ENCODE results near the gene KIAA1191.

The KIAA1191 gene

DNA sequence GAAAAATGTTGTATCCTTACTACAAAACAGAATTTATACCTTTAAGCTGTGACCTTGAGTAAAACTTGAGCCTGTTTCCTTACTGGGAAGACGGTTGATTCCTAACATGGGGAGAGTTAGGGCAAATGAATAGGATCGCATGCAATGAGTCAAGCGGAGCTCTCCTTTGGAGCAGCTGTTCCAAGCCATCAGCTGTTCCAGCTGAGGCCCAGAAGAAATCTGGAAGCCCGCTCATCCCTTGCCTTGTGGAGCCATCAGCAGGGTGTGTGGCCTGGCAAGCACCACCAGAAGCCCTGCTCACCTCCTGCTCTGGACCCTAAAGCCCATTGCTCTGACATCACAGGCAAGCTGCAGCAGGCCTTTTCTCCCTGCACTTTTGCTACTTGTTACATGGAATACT is 8.0 kb downstream of the KIAA1191 start:
- DNase-seq (ENCODE audit: insufficient read length, low spot score) = no peak
- TF ChIP-seq SPI1 (IDR thresholded peaks at IDR 0.05; ENCODE audit: low read depth, low read length) (no peak), POLR2AphosphoS5 (IDR thresholded peaks at IDR 0.05; ENCODE audit: low read depth, low read length) (no peak)
- FAIRE-seq = no peak

DNA sequence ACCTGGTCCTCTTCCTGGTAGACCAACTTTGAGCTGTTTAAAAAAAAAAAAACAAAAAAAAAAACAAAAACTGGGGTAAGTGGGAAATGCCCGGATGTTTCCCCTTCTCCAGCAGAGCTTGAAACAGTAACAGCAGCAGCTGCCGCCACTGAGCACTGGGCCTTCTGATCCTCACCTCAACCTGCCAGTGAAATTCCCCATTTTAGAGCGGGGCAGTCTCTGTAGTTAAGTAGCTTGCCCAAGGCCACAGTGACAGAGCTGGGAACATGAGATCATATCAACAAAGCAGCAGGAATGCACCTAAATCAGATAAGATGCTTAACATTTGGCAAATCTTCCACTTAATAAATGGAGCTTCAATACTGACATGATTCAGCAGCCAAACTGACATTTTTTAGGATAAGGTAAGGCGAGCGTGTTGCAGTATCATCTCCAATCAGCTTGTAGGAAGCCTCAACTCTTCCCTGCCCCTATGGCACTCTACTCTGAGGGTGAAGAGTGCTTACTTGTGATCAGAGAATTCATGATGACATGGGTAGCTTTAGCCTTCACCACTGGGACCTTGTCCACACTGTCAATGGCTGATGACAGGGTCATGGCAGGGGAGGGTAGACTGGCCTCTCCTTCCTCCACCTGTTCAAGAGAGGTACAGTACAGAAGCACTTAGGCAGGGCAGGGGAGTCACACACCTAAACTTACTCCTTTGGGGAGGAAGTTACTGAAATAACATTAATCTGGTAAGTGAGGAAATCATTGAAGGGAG is 9.3 kb downstream of the KIAA1191 start:
- TF ChIP-seq POU2F2 (IDR thresholded peaks at IDR 0.05; ENCODE audit: low read depth, low read length) = no peak
- TF ChIP-seq TAF1 (IDR thresholded peaks at IDR 0.05; ENCODE audit: low read depth, low read length) = no peak
- TF ChIP-seq SPI1 (IDR thresholded peaks at IDR 0.05; ENCODE audit: low read depth, low read length) = no peak
- TF ChIP-seq POLR2AphosphoS5 (IDR thresholded peaks at IDR 0.05; ENCODE audit: low read depth, low read length) = no peak
- TF ChIP-seq POLR2A (IDR thresholded peaks at IDR 0.05; ENCODE audit: low read depth, low read length) = no peak
- no peak for TF ChIP-seq PAX5 (IDR thresholded peaks at IDR 0.05; ENCODE audit: insufficient read depth, low read length, severe bottlenecking)
- DNase-seq (ENCODE audit: insufficient read length, low spot score) (no peak), FAIRE-seq (no peak)

DNA sequence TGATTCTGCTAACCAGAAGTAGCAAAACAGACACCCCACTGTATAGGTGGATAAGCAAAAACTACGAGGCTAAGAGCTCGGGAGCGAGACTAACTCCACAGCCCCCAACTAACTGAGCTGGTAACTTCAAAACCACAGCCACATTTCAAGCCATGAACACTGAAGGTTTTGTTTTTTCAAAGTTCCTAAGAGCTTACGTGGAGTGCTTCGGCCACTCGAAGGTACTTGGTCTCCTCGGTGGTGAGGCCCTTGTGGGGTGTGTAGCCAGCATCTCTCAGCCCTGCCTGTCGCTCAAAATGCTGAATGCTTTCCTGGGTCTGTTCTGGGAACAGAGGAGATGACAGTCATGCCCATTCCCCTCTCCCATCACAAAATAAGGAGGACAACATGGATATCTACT is 11.1 kb downstream of the KIAA1191 start:
- TF ChIP-seq SPI1 (IDR thresholded peaks at IDR 0.05; ENCODE audit: low read depth, low read length) (no peak), POLR2AphosphoS5 (IDR thresholded peaks at IDR 0.05; ENCODE audit: low read depth, low read length) (no peak), POLR2A (IDR thresholded peaks at IDR 0.05; ENCODE audit: low read depth, low read length) (no peak), TAF1 (IDR thresholded peaks at IDR 0.05; ENCODE audit: low read depth, low read length) (no peak), POU2F2 (IDR thresholded peaks at IDR 0.05; ENCODE audit: low read depth, low read length) (no peak), PAX5 (IDR thresholded peaks at IDR 0.05; ENCODE audit: insufficient read depth, low read length, severe bottlenecking) (no peak)
- no peak for DNase-seq (ENCODE audit: insufficient read length, low spot score)
- no peak for FAIRE-seq

DNA sequence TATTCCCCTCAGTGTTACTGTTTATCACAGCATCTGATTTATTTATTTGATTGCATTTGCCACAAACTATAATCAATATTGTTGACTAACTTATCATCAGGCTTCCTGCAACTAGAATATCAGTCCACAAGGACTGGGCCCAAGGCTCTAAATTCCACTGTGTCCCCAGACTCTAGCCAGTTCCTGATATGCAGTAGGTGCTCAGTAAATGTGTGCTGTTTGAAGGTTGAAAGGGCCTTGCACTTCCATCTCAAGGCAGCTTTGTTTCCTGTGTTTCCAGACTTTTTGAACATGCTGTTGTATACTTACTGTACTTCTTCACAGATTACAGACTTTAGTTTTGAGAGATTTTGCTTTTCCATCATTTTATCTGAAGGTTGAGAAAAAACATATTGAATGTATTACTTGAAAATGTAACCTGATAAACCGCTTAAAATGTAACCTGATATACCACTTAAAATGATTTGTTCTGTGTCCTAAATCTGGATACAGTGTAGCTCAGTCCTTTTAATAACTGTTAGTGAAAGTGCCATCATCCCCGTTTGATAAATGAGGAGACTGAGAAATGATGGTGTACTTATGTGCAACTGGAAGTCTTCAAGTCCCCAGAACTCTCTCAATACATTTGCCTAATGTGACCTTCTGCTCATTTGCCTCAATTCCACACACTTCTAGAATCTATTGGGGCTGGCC is 18.7 kb downstream of the KIAA1191 start:
- DNase-seq (ENCODE audit: insufficient read length, low spot score) = no peak
- no peak for TF ChIP-seq POLR2A (IDR thresholded peaks at IDR 0.05; ENCODE audit: low read depth, low read length)
- TF ChIP-seq POU2F2 (IDR thresholded peaks at IDR 0.05; ENCODE audit: low read depth, low read length) = no peak
- no peak for TF ChIP-seq TAF1 (IDR thresholded peaks at IDR 0.05; ENCODE audit: low read depth, low read length)
- TF ChIP-seq SPI1 (IDR thresholded peaks at IDR 0.05; ENCODE audit: low read depth, low read length) = no peak
- TF ChIP-seq POLR2AphosphoS5 (IDR thresholded peaks at IDR 0.05; ENCODE audit: low read depth, low read length) = no peak
- no peak for TF ChIP-seq PAX5 (IDR thresholded peaks at IDR 0.05; ENCODE audit: insufficient read depth, low read length, severe bottlenecking)
- FAIRE-seq = no peak

DNA sequence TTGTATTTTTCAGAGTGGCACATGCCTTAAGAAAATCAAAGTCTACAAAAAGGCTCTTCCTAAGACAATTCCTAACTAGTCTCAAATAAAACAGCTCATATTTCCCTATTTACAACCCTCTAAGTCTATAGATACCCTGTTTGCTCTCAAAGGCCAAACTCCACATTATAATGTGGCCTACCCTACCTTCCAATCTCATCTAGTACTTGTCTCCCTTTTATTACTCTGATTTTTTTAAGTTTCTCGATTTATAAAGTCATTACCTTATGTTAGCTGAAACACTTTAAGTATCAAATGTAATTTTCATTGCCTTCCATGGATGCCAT is 19.4 kb downstream of the KIAA1191 start:
- no peak for DNase-seq (ENCODE audit: insufficient read length, low spot score)
- no peak for FAIRE-seq
- TF ChIP-seq POLR2A (IDR thresholded peaks at IDR 0.05; ENCODE audit: low read depth, low read length) = no peak
- TF ChIP-seq POLR2AphosphoS5 (IDR thresholded peaks at IDR 0.05; ENCODE audit: low read depth, low read length) = no peak
- TF ChIP-seq SPI1 (IDR thresholded peaks at IDR 0.05; ENCODE audit: low read depth, low read length) = no peak
- TF ChIP-seq PAX5 (IDR thresholded peaks at IDR 0.05; ENCODE audit: insufficient read depth, low read length, severe bottlenecking) = no peak
- no peak for TF ChIP-seq TAF1 (IDR thresholded peaks at IDR 0.05; ENCODE audit: low read depth, low read length)
- no peak for TF ChIP-seq POU2F2 (IDR thresholded peaks at IDR 0.05; ENCODE audit: low read depth, low read length)

DNA sequence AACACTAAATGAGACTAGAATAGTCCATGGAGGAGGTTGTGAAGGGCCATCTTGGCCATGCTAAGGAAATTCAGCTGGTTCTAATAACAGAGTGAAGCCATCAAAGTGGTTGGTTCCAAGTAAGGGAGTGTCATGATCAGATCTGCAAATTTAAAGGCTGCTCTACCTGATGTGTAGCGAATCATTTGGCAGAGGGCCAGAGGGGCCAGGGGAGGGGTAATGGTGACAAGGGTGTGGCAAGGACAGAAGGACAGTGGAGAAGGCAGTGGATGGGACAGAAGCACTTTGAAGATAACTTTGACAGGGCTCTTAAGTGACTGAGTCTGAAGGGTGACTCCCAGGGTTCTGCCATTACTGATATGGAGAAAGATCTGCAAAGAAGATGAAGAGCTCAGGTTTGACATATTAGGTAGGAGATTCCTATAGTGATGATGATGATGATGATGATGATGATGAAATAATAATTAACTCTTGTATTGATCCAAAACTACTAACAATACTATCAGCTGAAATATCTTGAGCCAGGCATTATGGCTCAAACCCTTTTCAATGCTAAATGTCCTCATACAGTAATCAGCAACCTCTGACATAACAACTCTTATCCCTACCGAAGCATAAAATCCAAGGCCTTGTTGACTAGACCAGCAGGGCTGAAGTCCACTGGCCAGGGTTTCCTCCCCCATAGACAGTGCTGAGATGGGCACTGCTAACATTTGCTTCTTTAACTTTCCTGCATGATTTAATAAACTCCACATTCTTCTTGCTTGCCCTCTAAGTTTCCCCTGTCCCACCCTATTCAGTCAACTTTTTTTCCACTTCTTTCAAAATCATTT is 20.0 kb downstream of the KIAA1191 start:
- DNase-seq (ENCODE audit: insufficient read length, low spot score) (no peak), FAIRE-seq (no peak)
- no peak for TF ChIP-seq SPI1 (IDR thresholded peaks at IDR 0.05; ENCODE audit: low read depth, low read length)
- TF ChIP-seq TAF1 (IDR thresholded peaks at IDR 0.05; ENCODE audit: low read depth, low read length) = no peak
- no peak for TF ChIP-seq POLR2AphosphoS5 (IDR thresholded peaks at IDR 0.05; ENCODE audit: low read depth, low read length)

DNA sequence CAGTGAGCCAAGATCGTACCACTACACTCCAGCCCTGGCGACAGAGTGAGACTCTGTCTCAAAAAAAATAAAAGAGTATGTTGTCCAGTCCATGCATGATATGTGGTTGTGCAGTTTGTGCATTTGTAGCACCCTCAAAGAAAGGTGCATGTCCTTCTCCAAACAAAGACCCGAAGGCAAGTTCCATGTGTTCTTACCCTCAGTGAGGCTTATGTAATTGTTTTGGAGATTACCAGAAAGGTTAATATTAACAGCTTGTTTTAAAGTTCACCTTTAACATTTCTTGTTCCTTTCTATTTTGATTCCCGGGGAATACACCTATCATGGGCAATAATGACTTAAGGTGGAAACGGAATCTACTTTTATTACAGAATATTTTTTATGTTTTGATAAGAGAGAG is 22.3 kb downstream of the KIAA1191 start:
- DNase-seq (ENCODE audit: insufficient read length, low spot score) = no peak
- no peak for FAIRE-seq

DNA sequence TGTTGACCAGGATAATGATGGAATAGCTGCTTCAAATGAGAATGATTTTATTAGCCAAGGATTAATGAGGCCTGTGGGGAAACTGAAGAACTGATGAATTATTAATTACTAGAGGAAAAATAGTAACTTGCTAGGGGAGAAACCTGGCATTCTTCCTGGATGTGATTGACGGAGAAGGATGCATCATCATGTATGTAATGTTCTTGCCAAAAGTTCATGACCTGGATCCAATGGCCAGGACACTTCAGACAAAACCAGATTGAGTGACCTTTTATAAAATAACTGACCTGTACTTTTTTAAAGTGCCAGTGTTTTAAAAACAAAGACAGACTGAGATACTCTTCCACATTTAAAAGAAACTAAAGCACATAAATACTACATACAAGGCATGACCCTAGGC is 23.7 kb downstream of the KIAA1191 start:
- FAIRE-seq = no peak
- TF ChIP-seq SPI1 (IDR thresholded peaks at IDR 0.05; ENCODE audit: low read depth, low read length) (no peak), POU2F2 (IDR thresholded peaks at IDR 0.05; ENCODE audit: low read depth, low read length) (no peak), PAX5 (IDR thresholded peaks at IDR 0.05; ENCODE audit: insufficient read depth, low read length, severe bottlenecking) (no peak), TAF1 (IDR thresholded peaks at IDR 0.05; ENCODE audit: low read depth, low read length) (no peak), POLR2AphosphoS5 (IDR thresholded peaks at IDR 0.05; ENCODE audit: low read depth, low read length) (no peak)
- no peak for DNase-seq (ENCODE audit: insufficient read length, low spot score)

More for the DNA sequence above, 22.3 kb downstream of the KIAA1191 start:
- TF ChIP-seq TAF1 (IDR thresholded peaks at IDR 0.05; ENCODE audit: low read depth, low read length) (no peak), POLR2A (IDR thresholded peaks at IDR 0.05; ENCODE audit: low read depth, low read length) (no peak), PAX5 (IDR thresholded peaks at IDR 0.05; ENCODE audit: insufficient read depth, low read length, severe bottlenecking) (no peak), POU2F2 (IDR thresholded peaks at IDR 0.05; ENCODE audit: low read depth, low read length) (no peak), SPI1 (IDR thresholded peaks at IDR 0.05; ENCODE audit: low read depth, low read length) (no peak), POLR2AphosphoS5 (IDR thresholded peaks at IDR 0.05; ENCODE audit: low read depth, low read length) (no peak)

DNA sequence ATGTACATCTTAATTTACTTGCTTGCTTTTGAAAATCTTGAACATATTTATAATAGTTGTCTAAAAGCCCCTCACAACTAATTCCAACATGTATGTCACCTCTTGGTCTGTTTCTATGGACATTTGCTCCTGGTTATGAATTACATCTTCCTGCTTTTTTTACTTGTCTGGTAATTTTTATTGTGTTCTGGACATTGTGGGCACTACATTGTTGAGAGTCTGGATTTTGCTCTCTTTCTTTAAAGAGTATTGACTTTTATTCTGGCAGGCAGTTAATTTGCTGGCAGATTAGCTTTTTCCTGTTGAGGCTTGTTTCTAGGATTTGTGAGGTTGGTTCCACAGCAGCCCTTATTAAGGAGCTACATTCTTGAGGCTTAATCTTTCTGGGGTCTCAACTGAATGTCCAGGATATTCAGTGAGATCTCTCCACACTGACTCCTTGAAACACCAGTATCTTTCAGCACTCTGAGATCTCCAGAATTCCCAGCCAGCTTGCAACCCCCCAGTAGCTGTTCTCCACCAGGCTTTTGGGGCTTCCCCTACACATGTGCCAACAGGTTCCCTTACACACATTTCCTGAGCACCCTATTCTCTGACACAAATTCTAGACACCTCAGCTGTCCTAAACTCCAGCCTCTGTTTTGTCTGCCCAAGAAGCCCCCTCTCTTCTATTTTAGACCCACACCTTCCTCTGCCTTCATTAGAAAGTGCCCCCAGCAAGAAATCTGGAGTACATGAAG is 27.4 kb downstream of the KIAA1191 start:
- DNase-seq (ENCODE audit: insufficient read length, low spot score) = no peak
- FAIRE-seq = no peak
- no peak for TF ChIP-seq POLR2AphosphoS5 (IDR thresholded peaks at IDR 0.05; ENCODE audit: low read depth, low read length)
- no peak for TF ChIP-seq PAX5 (IDR thresholded peaks at IDR 0.05; ENCODE audit: insufficient read depth, low read length, severe bottlenecking)
- no peak for TF ChIP-seq TAF1 (IDR thresholded peaks at IDR 0.05; ENCODE audit: low read depth, low read length)
- TF ChIP-seq SPI1 (IDR thresholded peaks at IDR 0.05; ENCODE audit: low read depth, low read length) = no peak
- TF ChIP-seq POLR2A (IDR thresholded peaks at IDR 0.05; ENCODE audit: low read depth, low read length) = no peak
- TF ChIP-seq POU2F2 (IDR thresholded peaks at IDR 0.05; ENCODE audit: low read depth, low read length) = no peak

All from GM12891 (cell line).